B cell (primary cell): ENCODE results near the gene SUZ12. TPM values are rescaled to one million over a fixed set of nuclear protein-coding genes. Genes with fewer than 3 reads are reported as not detected.
"Not testable (repeated sequence)": the region's sequence is repeated elsewhere in the genome, so short reads cannot be mapped to it uniquely, and the experiment has no call there.

Source experiments
- ATAC-seq: fragments of 200-7000 bp; cut with Tn5 transposase; one replicate; pipeline ENCODE4 v1.10.0; 2021; ENCODE audit warnings: low read depth, mild to moderate bottlenecking, moderate number of reproducible peaks, moderate library complexity
- CTCF ChIA-PET: fragments of 350-600 bp; sonication (Branson Sonifier 250); formaldehyde crosslinking; loops from one replicate; lab custom pipeline; 2021; ENCODE audit warnings: antibody characterized with exemption, inconsistent platforms; lab: Charles Lee
- POLR2A ChIA-PET: fragments of 350-600 bp; sonication (Branson Sonifier 250); formaldehyde crosslinking; loops from one replicate; lab custom pipeline; 2021; ENCODE audit warnings: antibody characterized with exemption; lab: Charles Lee
- DNase-seq: peaks from one replicate; pipeline ENCODE4 v3.0.0; 2013
- H2AFZ ChIP-seq: 2 replicates; pipeline ENCODE4 v1.6.1; 2012; ENCODE audit warnings: mild to moderate bottlenecking, low read depth, low read length; ENCODE audit not compliant: insufficient read depth, poor library complexity, severe bottlenecking
- H3K27ac ChIP-seq, 2 donors: 1 replicate in 1 of 2; 2 replicates in 1 of 2; pipeline ENCODE4 v1.5.1; 2012 to 2013; ENCODE audit warnings: low read length in 2 of 2, mild to moderate bottlenecking in 2 of 2, moderate library complexity in 1 of 2
- H3K27me3 ChIP-seq, 4 experiments: fragments of 200-600 bp in 1 of 4; sonication (generic) in 1 of 4; replicated peaks in 1 of 4; 1 replicate in 2 of 4; 2 replicates in 2 of 4; pipeline versions ENCODE4 v1.6.1 to v1.7.0; 2013 to 2016; ENCODE audit warnings: low read length in 3 of 4, mild to moderate bottlenecking in 2 of 4, mixed read lengths in 1 of 4, moderate library complexity in 1 of 4; ENCODE audit not compliant: insufficient read depth in 4 of 4, control insufficient read depth in 3 of 4; ENCODE audit errors: control extremely low read depth in 1 of 4
- H3K36me3 ChIP-seq, 2 experiments: replicated peaks in 1 of 2; 1 replicate in 1 of 2; 2 replicates in 1 of 2; pipeline versions ENCODE4 v1.6.1 to v1.7.1; 2013; ENCODE audit warnings: low read length in 1 of 2; ENCODE audit not compliant: insufficient read depth in 2 of 2, control insufficient read depth in 1 of 2; ENCODE audit errors: control extremely low read depth in 1 of 2, extremely low read depth in 1 of 2
- H3K4me1 ChIP-seq, 2 donors: fragments of 200-600 bp in 1 of 2; sonication (generic) in 1 of 2; 1 replicate in 1 of 2; 2 replicates in 1 of 2; pipeline versions ENCODE4 v1.5.1 to v1.6.1; 2013 to 2017; ENCODE audit warnings: low read length in 2 of 2; ENCODE audit not compliant: control insufficient read depth in 2 of 2, insufficient read depth in 2 of 2
- H3K4me2 ChIP-seq: replicated peaks from 2 replicates; pipeline ENCODE3; 2012; ENCODE audit warnings: mild to moderate bottlenecking, low read depth, low read length; ENCODE audit not compliant: poor library complexity, severe bottlenecking
- H3K4me3 ChIP-seq, 5 experiments: fragments of 200-600 bp in 1 of 5; sonication (generic) in 1 of 5; 1 replicate in 3 of 5; 2 replicates in 2 of 5; pipeline versions ENCODE4 v1.5.1 to v1.7.0; 2011 to 2016; ENCODE audit warnings: low read length in 4 of 5, mild to moderate bottlenecking in 4 of 5, low read depth in 2 of 5, control low read depth in 1 of 5, moderate library complexity in 1 of 5; ENCODE audit not compliant: insufficient read depth in 1 of 5; ENCODE audit errors: control extremely low read depth in 1 of 5, extremely low read depth in 1 of 5
- H3K79me2 ChIP-seq: fragments of 200-600 bp; sonication (generic); one replicate; pipeline ENCODE4 v1.6.0; 2016; ENCODE audit warnings: low read length; ENCODE audit not compliant: control insufficient read depth, insufficient read depth
- H3K9ac ChIP-seq: fragments of 200-600 bp; sonication (generic); 2 replicates; pipeline ENCODE4 v1.6.1; 2017; ENCODE audit warnings: mild to moderate bottlenecking, low read length, moderate library complexity
- H3K9me3 ChIP-seq, 3 donors: one replicate each; pipeline versions ENCODE4 v1.6.1 to v1.7.1; 2013; ENCODE audit warnings: low read length in 2 of 3; ENCODE audit not compliant: control insufficient read depth in 2 of 3, insufficient read depth in 1 of 3; ENCODE audit errors: control extremely low read depth in 1 of 3
- H4K20me1 ChIP-seq: 2 replicates; pipeline ENCODE4 v1.6.0; 2012; ENCODE audit warnings: mild to moderate bottlenecking, low read length; ENCODE audit not compliant: insufficient read depth, control insufficient read depth, poor library complexity, severe bottlenecking
- H3K27ac Mint-ChIP-seq: one replicate; pipeline ENCODE4 v1.8.0; 2021; ENCODE audit warnings: mixed read lengths
- H3K27me3 Mint-ChIP-seq: one replicate; pipeline ENCODE4 v1.8.0; 2021; ENCODE audit warnings: mixed read lengths
- H3K4me1 Mint-ChIP-seq: one replicate; pipeline ENCODE4 v1.8.0; 2021; ENCODE audit warnings: mixed read lengths
- H3K4me3 Mint-ChIP-seq: one replicate; pipeline ENCODE4 v1.8.0; 2021; ENCODE audit warnings: mixed read lengths
- H3K9me3 Mint-ChIP-seq: one replicate; pipeline ENCODE4 v1.8.0; 2022; ENCODE audit warnings: mixed read lengths; ENCODE audit not compliant: insufficient read depth
- CTCF ChIP-seq: fragments of 200-600 bp; IDR thresholded peaks from one replicate; pipeline ENCODE4 v1.8.0; 2022; ENCODE audit warnings: antibody characterized with exemption, mild to moderate bottlenecking
- EZH2 ChIP-seq: IDR thresholded peaks from 2 replicates; pipeline ENCODE4 v1.6.1; 2012; ENCODE audit warnings: borderline replicate concordance, low read depth, mild to moderate bottlenecking, moderate library complexity, low read length; ENCODE audit not compliant: insufficient read depth, poor library complexity, severe bottlenecking
- WGBS: methylation state at CpG from one replicate; pipeline ENCODE4 v1.1.5; 2013; ENCODE audit warnings: missing lambda C conversion rate; ENCODE audit not compliant: insufficient coverage; 5-methylcytosine and 5-hydroxymethylcytosine counted together
- intact Hi-C: fragments of 100-400 bp; cut with micrococcal nuclease; formaldehyde crosslinking; loops from one replicate; pipeline ENCODE4 v1.10.0; 2022
- polyA plus RNA-seq: library from polyadenylated mRNA; depleted of rRNA; stranded (reverse); fragments of >200 nt; gene quantifications from 2 replicates; pipeline ENCODE4 v1.2.3, GENCODE V29; 2012
- total RNA-seq, 2 donors: library from RNA; stranded (reverse); fragments of 120-200 nt in 1 of 2; gene quantifications; 1 replicate in 1 of 2; 2 replicates in 1 of 2; pipeline versions ENCODE4 v1.2.3 to v1.2.4, GENCODE V29; 2013 to 2022

SUZ12 gene
- total and polyA plus RNA-seq, 2 donors (not counting 1 experiment from before 2014, with no cell fraction given) = 13.2 to 34.6 TPM

GRCh38 chr17:32027271-32027670 is 90.5 kb downstream of the SUZ12 start:
- H3K27me3 Mint-ChIP-seq, H3K27ac Mint-ChIP-seq, H3K27me3 ChIP-seq, H3K4me1 ChIP-seq, H3K9me3 Mint-ChIP-seq, intact Hi-C loops, H3K4me3 ChIP-seq, H3K4me2 ChIP-seq, H3K27ac ChIP-seq, H3K9ac ChIP-seq, H3K36me3 ChIP-seq, H2AFZ ChIP-seq, H3K79me2 ChIP-seq, H3K4me3 Mint-ChIP-seq, H3K9me3 ChIP-seq, H4K20me1 ChIP-seq, POLR2A ChIA-PET, H3K4me1 Mint-ChIP-seq, CTCF ChIA-PET, DNase-seq, ATAC-seq: not testable (repeated sequence)
- WGBS = 97% methylated on average over 2 of the region's 4 CpGs

GRCh38 chr17:32033223-32033622 is 96.4 kb downstream of the SUZ12 start:
- no peaks in the 10 kb centered on the region for H3K4me1 ChIP-seq
- peaks cover 1 to 10% of the 10 kb centered on the region in 2 experiments for H3K36me3 ChIP-seq
- Mint-ChIP-seq H3K4me3 (no peak overlapping the region), H3K27me3 (no peaks in the 10 kb centered on the region), H3K9me3 (no peaks in the 10 kb centered on the region), H3K27ac (no peak overlapping the region), H3K4me1 (no peaks in the 10 kb centered on the region)
- no peaks in the 10 kb centered on the region for H3K9me3 ChIP-seq
- no peak overlapping the region for H3K4me3 ChIP-seq
- H4K20me1 ChIP-seq = no peaks in the 10 kb centered on the region
- H3K27me3 ChIP-seq = no peaks in the 10 kb centered on the region
- H2AFZ ChIP-seq = no peak overlapping the region
- ChIA-PET POLR2A (no interaction called here), CTCF (no interaction called here)
- TF ChIP-seq EZH2 (no peak), CTCF (no peak)
- no CpG with 5 or more reads among the region's 2 CpGs for WGBS
- no peak overlapping the region for H3K4me2 ChIP-seq
- H3K27ac ChIP-seq = no peak overlapping the region
- intact Hi-C loops = no loop called here
- no peaks in the 10 kb centered on the region for H3K79me2 ChIP-seq
- DNase-seq (no peak), ATAC-seq (no peak)
- H3K9ac ChIP-seq = no peak overlapping the region

GRCh38 chr17:32033812-32034211 is 97.0 kb downstream of the SUZ12 start:
- POLR2A ChIA-PET, H3K4me3 Mint-ChIP-seq, H3K27me3 Mint-ChIP-seq, ATAC-seq, H3K27ac Mint-ChIP-seq, H2AFZ ChIP-seq, H3K4me1 ChIP-seq, H3K27ac ChIP-seq, H3K9me3 Mint-ChIP-seq, H3K4me2 ChIP-seq, H3K9ac ChIP-seq, H3K27me3 ChIP-seq, H3K9me3 ChIP-seq, H3K4me3 ChIP-seq, DNase-seq, intact Hi-C loops, H3K4me1 Mint-ChIP-seq, H3K79me2 ChIP-seq, CTCF ChIA-PET, H4K20me1 ChIP-seq: not testable (repeated sequence)
- H3K36me3 ChIP-seq = peaks cover 1 to 10% of the 10 kb centered on the region in 2 experiments
- WGBS = no CpG with 5 or more reads among the region's 1 CpG
